ENCODE results near the gene NDUFS6. TPM values are rescaled to one million over a fixed set of nuclear protein-coding genes. Genes with fewer than 3 reads are reported as not detected.
"Not testable (repeated sequence)": the region's sequence is repeated elsewhere in the genome, so short reads cannot be mapped to it uniquely, and the experiment has no call there.

Gene NDUFS6
- total RNA-seq, 2 donors from 2014 or later, result 25.4 to 25.8 TPM

DNA sequence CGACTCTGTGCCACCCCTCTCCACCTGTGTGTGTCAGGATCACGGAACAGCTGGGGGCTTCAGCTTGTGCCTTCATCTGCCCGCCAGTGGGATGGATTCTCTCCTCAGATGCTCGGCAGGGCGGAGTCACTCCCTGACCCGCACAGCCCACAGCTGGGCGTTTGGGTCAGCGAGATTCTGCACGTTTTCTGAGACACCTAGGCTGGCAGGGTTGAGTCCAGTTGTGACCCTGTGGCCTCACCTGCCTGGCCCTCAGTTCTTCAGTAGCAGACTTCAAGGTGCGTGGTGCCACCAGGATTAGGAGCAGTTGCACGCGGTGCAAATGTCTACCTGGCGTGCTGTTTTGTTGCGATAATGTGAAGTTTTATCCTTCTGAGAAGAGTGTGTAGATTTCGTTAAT lies 5.0 kb downstream of the NDUFS6 start:
- no peak for DNase-seq (ENCODE audit: low spot score)
- intact Hi-C loops (cut with DNase I), result no loop called here

DNA sequence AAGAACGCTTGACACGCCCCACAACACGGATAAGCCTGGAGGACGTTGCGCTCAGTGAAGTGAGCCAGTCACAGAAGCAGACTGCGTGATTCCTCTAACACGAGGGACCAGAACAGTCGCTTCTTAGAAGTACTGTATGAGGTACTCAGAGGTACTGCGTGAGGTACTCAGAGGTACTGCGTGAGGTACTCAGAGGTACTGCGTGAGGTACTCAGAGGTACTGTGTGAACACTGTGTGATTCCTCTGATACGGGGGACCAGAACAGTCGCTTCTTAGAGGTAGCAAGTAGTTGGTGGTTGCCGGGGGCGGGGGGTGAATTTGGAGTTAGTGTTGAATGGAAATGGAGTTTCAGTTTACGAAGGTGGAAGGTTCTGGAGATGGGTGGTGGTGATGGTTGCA lies 5.8 kb downstream of the NDUFS6 start:
- no peak for DNase-seq (ENCODE audit: low spot score)
- intact Hi-C loops (cut with DNase I), result no loop called here

DNA sequence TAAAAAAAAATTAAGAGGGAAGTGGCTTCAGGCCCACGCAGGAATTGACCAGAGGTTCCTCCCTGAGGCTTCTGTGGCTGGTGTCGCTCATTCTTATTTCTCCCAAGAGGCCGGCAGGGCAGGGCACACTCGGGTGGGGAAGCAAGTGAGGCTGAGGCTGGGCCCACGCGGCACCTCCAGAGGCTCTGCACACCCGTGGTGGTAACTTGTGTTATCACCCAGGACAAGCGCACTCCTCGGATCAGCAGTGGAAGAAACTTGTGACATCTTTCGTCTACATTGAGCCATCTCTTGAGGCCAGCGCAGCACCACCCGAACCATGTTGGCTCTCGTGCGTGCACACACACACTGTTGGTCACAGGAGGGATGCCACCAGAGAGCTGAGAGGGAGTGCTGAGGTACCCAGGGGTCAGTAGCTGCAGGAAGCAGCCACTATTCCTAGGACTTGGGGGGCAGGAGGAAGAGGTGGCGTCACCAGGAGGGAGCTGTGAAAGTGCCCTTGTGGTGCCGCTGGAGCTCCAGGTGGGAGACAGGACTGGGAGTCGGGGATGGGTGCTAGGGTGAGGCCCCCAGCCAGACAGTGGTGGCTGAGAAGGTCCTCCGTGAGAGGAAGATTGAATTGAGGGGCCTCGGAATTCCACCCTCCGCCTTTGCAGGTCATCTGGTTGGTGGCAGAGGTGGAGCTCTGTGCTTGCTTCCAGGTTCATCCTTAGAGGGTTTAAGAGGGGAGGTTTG lies 6.4 kb downstream of the NDUFS6 start:
- intact Hi-C loops (cut with DNase I), result no loop called here
- DNase-seq (ENCODE audit: low spot score), result no peak

DNA sequence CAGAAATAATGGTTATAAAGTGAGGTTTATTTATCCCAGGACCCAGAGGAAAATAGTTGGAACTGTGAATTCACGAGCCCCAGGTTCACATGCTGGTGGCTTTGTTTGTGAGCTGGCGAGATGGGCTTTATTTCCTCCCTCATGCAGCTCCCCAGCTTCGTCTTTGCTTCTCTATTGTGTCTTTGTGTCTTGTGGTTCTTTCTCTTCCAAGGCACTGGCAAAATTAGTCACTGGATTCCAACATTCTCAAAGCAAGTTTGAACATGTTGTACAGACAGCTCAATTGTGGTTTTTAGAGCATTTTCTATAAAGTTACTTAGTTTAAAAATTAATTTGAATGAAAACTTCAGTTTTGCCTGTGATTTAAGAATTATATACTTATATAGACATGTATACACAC lies 7.2 kb downstream of the NDUFS6 start:
- DNase-seq (ENCODE audit: low spot score), result no peak
- intact Hi-C loops (cut with DNase I), result no loop called here

DNA sequence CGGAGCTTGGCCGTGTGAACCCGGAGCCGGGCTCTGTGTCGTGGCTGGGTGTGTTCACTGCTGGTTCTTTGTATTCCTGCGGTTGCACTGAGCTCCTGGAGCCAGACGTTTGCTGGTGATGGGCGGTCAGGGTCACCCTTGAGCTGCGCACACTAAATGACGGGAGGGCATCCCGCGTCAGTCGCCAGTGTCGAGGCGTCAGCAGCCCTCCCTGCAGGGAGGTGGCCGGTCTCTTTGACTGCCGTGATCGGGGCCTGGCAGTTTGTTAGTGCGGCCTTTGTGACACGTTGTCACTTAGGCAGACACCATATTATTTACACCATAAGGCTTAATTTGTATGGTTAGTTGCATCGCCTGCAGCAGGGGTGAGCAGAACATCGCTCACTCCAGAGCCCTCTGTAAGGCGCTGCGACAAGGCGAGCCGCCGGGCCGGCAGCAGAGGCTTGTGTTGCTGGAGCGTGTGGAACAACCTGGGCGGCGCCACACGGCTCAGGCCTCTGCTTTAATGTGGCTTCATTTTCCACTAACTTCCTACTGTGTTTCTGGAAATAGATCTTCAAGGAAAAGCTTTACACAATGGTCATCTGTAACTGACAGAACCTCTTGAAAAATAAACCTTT lies 8.3 kb downstream of the NDUFS6 start:
- intact Hi-C loops (cut with DNase I), result loop anchor here in 1 of 2 donors (5.0 kb wide), 1 partner anchor 562 kb away; no protein-coding TSS in a partner anchor
- no peak for DNase-seq (ENCODE audit: low spot score)

DNA sequence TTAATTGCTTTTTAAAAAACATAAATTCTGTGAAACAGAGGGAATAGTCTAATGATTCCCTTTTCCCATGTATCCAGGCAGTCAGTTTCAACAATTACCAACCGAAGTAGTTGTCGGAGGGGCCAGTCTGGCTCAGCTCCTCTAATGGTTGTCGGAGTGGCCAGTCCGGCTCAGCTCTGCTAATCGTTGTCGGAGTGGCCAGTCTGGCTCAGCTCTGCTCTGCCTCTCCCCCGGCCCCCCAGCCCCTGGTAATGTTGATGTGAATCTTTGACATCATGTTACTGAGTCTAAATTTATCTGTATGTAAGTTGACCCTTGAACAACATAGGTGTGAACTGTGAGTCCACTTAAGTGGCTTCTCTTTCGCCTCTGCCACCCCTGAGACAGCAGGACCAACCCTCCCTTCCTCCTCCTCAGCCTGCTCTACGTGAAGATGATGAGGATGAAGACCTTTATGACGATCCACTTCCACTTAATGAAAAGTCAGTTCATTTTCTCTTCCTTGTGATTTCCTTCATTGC lies 9.4 kb downstream of the NDUFS6 start:
- intact Hi-C loops (cut with DNase I), result loop anchor here in 1 of 2 donors (5.0 kb wide), 1 partner anchor 563 kb away; no protein-coding TSS in a partner anchor
- peak; percentile 51 for DNase-seq (ENCODE audit: low spot score)

DNA sequence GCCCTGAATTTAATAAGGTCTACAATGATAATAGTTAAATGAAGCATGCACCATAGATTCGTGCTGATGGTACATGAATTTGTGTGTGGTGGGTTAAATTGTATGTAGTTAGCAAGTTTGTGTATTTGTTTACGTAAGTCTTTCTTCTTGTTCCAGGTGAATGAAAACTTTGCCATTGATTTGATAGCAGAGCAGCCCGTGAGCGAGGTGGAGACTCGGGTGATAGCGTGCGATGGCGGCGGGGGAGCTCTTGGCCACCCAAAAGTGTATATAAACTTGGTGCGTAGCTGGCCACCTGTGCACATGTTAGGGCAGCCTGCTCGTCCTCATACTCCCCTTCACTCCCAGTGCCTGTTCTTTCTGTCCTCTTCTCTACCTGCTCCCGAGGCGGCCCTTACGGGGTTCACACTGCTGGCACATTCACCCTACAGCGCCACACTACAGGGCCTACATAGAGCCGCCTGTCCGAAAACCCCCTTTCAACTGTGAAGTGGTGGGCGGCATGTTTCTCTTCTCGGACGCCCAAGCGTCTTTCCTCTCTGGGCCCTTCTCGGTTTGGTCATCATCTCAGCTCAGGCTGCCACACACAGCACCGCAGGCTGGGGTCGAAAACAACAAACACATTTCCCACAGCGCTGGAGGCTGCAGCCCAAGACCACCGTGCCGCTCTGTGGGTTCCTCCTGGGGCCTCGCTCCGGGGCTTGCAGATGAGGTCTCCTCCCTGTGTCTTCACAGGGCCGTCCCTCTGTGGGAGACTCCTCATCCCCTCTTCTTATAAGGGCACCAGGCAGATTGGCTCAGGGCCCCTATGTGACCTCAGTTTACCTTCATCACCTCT lies 13.2 kb downstream of the NDUFS6 start:
- DNase-seq (ENCODE audit: low spot score), result peak; percentile 56
- intact Hi-C loops (cut with DNase I), result loop anchor here in 1 of 2 donors (5.0 kb wide), 2 partner anchors 567 to 812 kb away; no protein-coding TSS in a partner anchor

DNA sequence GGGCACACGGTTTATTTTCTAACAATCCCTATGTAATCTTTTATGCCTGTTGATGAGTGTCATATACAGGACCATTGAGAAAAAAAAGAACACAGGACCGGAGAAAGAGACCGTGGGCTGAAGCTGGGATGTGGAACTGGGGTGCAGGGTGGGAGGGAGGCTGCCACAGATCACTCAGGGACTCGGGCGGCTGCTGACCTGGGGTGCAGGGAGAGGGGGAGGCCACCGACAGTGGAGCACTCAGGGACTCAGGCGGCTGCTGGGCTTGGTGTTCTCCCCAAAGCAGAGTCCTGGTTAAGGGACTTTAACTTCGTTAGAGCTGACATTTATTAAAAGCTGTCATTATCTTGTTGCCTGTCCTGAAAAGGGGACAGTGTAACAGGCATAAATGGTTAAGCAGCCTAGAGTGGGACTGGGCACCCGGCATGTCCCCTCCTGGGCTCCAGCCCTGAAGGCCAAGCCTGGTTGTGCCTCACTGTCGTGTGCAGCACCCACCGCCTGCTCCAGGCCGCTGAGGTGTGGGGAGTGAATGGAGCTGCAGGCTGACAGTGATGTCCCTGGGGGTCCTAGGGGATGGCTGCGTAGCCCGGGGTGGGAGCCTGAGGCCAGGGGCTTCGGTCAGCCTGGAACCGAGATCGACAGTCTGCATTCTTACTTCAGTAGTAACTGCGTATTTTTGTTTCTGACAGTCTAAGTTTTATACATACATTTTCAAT lies 14.0 kb downstream of the NDUFS6 start:
- DNase-seq (ENCODE audit: low spot score), result peak; percentile 78
- intact Hi-C loops (cut with DNase I), result loop anchor here in 1 of 2 donors (5.0 kb wide), 1 partner anchor 813 kb away; no protein-coding TSS in a partner anchor

DNA sequence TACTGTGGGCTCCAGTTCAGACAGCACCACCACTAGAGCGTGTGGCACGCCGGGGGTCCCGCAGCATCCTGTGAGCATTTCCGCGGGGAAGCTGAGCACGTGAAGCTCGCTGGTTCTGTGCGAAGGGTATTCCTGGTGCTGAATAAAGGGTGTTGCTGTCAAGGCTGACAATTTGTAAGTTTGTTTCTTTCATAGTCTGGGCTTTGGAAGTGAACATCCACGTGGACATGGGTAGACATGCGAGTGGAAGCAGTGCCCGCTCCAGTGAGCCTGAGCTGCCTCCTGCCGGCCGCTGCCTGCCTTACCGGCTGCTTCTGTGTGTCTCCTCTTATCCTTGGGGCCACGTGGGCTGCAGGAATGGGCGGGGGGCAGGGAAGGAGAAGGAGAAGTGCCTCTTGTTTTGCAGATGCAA lies 14.7 kb downstream of the NDUFS6 start:
- DNase-seq (ENCODE audit: low spot score), result peak; percentile 60

DNA sequence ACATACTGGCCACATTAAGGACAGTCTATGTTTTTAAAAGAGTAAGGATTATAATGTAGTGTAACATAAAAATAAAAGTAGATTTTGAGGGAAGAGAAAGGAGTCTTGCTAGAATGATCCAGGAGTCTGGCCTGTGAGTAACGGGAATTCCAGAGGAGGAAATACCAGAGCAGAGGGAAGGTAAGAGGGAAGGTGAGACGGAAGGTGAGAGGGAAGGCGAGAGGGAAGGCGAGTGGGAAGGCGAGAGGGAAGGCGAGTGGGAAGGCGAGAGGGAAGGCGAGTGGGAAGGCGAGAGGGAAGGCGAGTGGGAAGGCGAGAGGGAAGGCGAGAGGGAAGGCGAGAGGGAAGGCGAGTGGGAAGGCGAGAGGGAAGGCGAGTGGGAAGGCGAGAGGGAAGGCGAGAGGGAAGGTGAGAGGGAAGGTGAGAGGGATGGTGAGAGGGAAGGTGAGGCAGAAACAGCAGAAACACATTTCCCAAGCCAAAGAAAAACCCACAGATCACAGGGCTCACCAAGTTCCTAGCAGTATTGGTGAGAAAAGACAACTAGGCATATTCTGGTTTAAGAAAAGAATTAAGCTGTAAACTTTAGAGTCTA lies 15.4 kb downstream of the NDUFS6 start:
- intact Hi-C loops (cut with DNase I), result loop anchor here in 1 of 2 donors (5.0 kb wide), 1 partner anchor 814 kb away; no protein-coding TSS in a partner anchor
- DNase-seq (ENCODE audit: low spot score), result not testable (repeated sequence)

More for the DNA sequence above, 14.7 kb downstream of the NDUFS6 start:
- intact Hi-C loops (cut with DNase I), result loop anchor here in 1 of 2 donors (5.0 kb wide), 1 partner anchor 814 kb away; no protein-coding TSS in a partner anchor

DNA sequence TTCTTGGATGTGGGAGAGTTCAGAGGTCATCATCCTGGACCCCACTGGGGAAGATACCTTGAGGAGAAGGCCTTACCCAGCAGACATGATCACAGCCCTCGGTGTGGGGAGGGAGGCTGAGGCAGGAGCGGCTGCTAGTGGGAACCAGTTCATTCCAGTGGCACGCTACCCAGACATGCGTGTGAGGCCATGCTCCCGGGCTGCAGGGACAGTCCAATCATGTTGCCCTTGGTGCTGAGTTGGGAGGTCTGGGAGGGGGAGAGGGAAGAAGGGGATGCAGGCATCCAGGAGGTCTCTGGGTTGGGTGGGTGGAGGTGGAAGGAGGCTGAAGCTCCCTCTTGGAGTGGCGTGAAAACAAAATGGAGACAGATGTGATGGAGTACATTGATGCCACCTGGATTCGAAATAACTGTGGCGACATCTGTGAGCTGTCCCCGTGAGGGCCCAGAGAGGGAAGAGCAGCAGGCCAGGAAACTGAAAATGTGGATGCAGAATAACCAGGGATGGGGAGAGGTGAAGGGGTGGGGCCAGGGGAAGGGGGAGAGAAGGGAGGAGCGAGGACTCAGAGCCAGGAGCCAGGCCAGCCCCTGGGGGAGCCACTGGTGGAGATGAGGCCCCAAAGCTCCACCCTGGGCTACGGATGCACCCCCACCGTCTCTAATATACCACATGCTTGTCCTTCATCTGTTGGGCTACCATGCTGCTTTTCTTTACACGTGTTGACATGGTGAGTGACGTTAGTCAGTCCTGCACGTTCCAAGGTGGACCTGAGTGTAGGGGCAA lies 16.2 kb downstream of the NDUFS6 start:
- intact Hi-C loops (cut with DNase I), result loop anchor here in 1 of 2 donors (5.0 kb wide), 1 partner anchor 815 kb away; no protein-coding TSS in a partner anchor
- peak; percentile 57 for DNase-seq (ENCODE audit: low spot score)

DNA sequence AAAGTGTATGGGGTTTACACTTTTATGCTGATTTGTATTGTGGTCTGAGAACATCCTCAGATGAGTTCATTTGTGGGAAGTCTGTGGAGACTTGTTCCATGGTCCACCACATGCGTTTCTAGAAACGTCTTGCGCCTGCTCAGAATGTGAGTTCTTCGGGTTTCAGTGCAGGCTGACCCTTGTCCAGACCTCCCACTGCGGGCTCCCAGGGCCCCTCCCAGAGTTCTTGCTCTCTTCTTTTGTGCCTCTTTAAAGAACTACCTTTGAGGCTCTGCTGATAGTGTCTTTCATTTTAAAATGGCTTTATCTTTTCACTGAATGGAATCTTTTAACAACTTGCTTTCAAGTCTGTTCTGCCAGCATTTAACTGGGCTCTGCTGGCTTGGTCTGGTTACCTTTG lies 17.6 kb downstream of the NDUFS6 start:
- DNase-seq (ENCODE audit: low spot score), result no peak
- intact Hi-C loops (cut with DNase I), result loop anchor here in 1 of 2 donors (5.0 kb wide), 1 partner anchor 816 kb away; no protein-coding TSS in a partner anchor

DNA sequence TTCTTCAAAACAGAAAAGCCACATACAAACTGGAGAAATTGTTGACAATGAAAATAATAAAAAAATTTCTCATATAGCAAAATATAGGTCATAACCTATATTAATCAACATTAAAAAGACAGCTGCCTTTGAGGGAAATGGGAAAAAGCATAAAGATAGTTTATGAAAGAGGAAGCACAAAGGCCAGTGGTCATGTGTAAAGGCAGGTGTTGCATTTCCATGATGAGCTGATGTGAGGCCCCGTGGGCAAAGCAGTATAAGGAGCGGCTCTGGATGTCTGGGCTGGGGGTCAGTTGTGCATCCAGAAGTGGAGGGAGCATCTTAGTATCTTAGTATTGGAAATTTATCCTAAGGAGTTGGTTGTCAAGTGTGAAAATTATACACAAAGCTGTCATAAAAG lies 18.3 kb downstream of the NDUFS6 start:
- intact Hi-C loops (cut with DNase I), result loop anchor here in 1 of 2 donors (5.0 kb wide), 1 partner anchor 817 kb away; no protein-coding TSS in a partner anchor
- DNase-seq (ENCODE audit: low spot score), result peak; percentile 23

DNA sequence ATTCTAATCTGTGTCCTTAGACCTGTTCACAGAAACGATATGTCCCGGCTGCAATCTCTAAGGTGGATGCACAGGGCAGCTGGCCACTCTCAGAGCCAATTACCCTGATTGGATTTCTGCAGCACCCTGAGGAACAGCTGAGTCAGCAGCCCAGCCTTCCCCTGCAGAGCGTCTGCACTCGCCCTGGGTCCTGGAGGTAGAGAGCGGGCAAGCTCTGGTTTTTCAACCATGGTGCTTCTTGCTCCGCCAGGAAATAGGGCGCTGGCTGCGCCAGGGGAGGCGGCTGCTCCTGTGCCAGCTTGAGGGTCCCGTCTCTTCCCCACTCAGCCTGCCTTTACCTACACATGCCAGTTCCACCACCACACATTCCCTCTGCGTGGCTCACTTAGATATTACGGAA lies 19.2 kb downstream of the NDUFS6 start:
- DNase-seq (ENCODE audit: low spot score), result peak; percentile 49
- intact Hi-C loops (cut with DNase I), result no loop called here

DNA sequence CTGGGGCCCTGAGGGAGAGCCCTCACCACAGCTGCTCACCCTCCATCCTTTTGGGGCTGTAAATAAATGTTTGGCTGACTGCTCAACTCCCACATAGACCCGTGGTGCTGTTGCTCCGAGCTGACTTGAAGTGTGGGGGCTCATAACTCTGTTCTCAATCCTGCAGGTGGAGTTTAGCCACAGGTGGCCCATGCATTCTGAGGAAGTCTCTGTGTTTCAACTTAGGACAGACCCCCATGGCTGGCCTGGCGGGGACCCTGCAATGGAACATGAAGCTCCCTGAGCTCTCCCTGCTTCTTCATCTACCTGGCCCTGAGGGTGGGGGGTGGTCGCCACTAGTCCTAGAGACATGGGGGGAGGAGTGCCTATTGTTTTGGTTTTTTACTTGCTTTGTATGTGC lies 19.7 kb downstream of the NDUFS6 start:
- intact Hi-C loops (cut with DNase I), result no loop called here
- DNase-seq (ENCODE audit: low spot score), result peak; percentile 49

DNA sequence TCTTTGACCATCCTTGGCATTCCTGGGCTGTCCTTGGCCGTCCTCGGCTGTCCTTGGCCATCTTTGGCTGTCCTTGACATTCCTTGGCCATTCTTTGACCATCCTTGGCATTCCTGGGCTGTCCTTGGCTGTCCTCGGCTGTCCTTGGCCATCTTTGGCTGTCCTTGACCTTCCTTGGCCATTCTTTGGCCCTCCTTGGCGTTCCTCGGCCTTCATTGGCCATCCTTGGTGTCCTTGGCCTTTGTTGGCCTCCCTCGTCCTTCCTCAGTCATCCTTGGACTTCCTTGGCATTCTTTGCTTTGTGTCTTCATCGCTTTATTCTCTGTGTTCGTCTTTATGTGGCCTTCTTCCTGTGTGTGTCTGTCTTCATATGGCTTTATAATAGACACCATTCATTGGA lies 20.7 kb downstream of the NDUFS6 start:
- no peak for DNase-seq (ENCODE audit: low spot score)
- intact Hi-C loops (cut with DNase I), result no loop called here

DNA sequence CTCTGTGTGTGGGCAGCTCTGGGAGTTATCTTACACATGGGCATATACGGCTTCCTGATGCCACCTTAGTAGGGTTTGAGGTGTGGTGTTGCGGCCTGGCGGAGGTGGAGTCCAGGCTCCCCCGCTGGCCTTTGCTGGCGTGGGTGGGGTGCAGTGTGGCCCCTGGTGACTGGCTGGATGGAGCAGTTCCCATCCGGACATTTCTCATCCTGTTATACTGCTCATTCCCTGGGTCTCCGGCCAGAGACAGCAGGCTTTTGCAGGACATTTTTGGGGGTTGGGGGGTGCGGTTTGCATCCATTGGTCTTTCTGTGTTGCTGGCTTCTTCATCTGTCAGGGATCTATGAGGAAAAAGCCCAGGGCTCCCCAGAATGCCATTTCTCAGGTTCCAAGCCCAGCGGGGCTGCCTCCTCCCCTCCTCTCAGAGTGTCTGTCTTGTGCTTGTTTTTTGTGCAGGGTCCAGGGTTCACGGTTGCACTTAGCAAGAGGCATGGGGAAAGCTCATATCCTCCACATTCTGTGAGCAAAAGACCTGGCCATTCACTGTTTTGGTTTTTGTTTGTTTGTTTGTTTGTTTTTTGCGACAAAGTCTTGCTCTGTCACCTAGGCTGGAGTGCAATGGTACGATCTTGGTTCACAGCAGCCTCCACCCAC lies 22.3 kb downstream of the NDUFS6 start:
- intact Hi-C loops (cut with DNase I), result no loop called here
- peak; percentile 62 for DNase-seq (ENCODE audit: low spot score)
